Stimulated activated CD4-positive, alpha-beta T cell treated with anti-CD3 and anti-CD28 coated beads, Interleukin-1b, Interleukin-23, amount 100 ng/mL, for 24 hours (primary cell): ENCODE measurements around the gene RPL26.
"Not testable (repeated sequence)": the region's sequence is repeated elsewhere in the genome, so short reads cannot be mapped to it uniquely, and the experiment has no call there.

Experiments
- DNase-seq, 4 experiments: peaks; one replicate each; pipeline ENCODE4 v3.0.0-alpha.2; 2020; ENCODE audit warnings: low read depth in 4 of 4, low spot score in 1 of 4

The RPL26 gene

GRCh38 chr17:8368193-8368592 lies 14.8 kb downstream of the RPL26 start:
- no peak for DNase-seq

- no peak for DNase-seq
Observed at GRCh38 chr17:8366231-8366630, 16.8 kb downstream of the RPL26 start.

- DNase-seq: no peak
Observed at GRCh38 chr17:8365143-8365542, 17.9 kb downstream of the RPL26 start.

- DNase-seq: no peak
Observed at GRCh38 chr17:8362651-8363332, 20.2 kb downstream of the RPL26 start.

- DNase-seq: no peak
Observed at GRCh38 chr17:8360751-8361150, 22.2 kb downstream of the RPL26 start.

GRCh38 chr17:8360260-8360659 lies 22.7 kb downstream of the RPL26 start:
- DNase-seq: no peak

GRCh38 chr17:8359769-8360168 lies 23.2 kb downstream of the RPL26 start:
- DNase-seq: no peak

GRCh38 chr17:8357910-8358309 lies 25.1 kb downstream of the RPL26 start:
- no peak for DNase-seq

- DNase-seq: no peak
Observed at GRCh38 chr17:8354236-8354635, 28.8 kb downstream of the RPL26 start.

- no peak for DNase-seq
Observed at GRCh38 chr17:8353736-8354135, 29.3 kb downstream of the RPL26 start.

- no peak for DNase-seq
Observed at GRCh38 chr17:8350339-8350738, 32.7 kb downstream of the RPL26 start.

- not testable (repeated sequence) for DNase-seq
Observed at GRCh38 chr17:8347001-8347400, 36.0 kb downstream of the RPL26 start.

- no peak for DNase-seq
Observed at GRCh38 chr17:8345951-8346665, 36.9 kb downstream of the RPL26 start.

- DNase-seq: no peak
Observed at GRCh38 chr17:8345052-8345690, 37.8 kb downstream of the RPL26 start.

GRCh38 chr17:8341456-8341855 lies 41.5 kb downstream of the RPL26 start:
- DNase-seq: no peak

- DNase-seq: no peak
Observed at GRCh38 chr17:8339540-8339939, 43.5 kb downstream of the RPL26 start, which contains the start of gene ODF4. ODF4 (plus strand) TSS chr17:8339840; CDS start chr17:8340052, 212 bp downstream.

- no peak for DNase-seq
Observed at GRCh38 chr17:8338753-8339140, 44.2 kb downstream of the RPL26 start.

GRCh38 chr17:8337802-8338752 lies 44.9 kb downstream of the RPL26 start:
- DNase-seq: no peak

- no peak for DNase-seq
Observed at GRCh38 chr17:8333281-8333680, 49.7 kb downstream of the RPL26 start.

GRCh38 chr17:8332688-8333087 lies 50.3 kb downstream of the RPL26 start:
- no peak for DNase-seq

- no peak for DNase-seq
Observed at GRCh38 chr17:8332128-8332527, 50.9 kb downstream of the RPL26 start.
